MCF 10A (cell line): Measurements from ENCODE around the gene LRP2. TPM values are rescaled to one million over a fixed set of nuclear protein-coding genes. Genes with fewer than 3 reads are reported as not detected.

Experiments
- BruUV-seq: library from RNA; stranded (reverse); fragments of 400-500 nt; replicated peaks from 2 replicates; lab custom pipeline; 2021; lab: Mats Ljungman, UMichigan
- CTCF ChIA-PET: fragments of 300-600 bp; sonication (Branson Sonifier 250); formaldehyde crosslinking; extraction: SDS; loops from one replicate; lab custom pipeline; 2021; ENCODE audit warnings: antibody characterized with exemption, inconsistent platforms; lab: Yijun Ruan, JAX
- POLR2A ChIA-PET: fragments of 300-600, 350-650 bp; sonication (Branson Sonifier 250); formaldehyde crosslinking; extraction: SDS; loops from one replicate; lab custom pipeline; 2020; ENCODE audit warnings: antibody characterized with exemption, inconsistent platforms; lab: Yijun Ruan, JAX
- DNase-seq: peaks from one replicate; pipeline ENCODE4 v3.0.0-alpha.2; 2018; ENCODE audit not compliant: unreplicated experiment
- H3K27ac Mint-ChIP-seq: one replicate; pipeline ENCODE4 v1.8.0; 2022; ENCODE audit warnings: mild to moderate bottlenecking, low read depth, mixed read lengths; ENCODE audit not compliant: unreplicated experiment
- H3K27me3 Mint-ChIP-seq: one replicate; pipeline ENCODE4 v1.8.0; 2022; ENCODE audit warnings: mixed read lengths; ENCODE audit not compliant: insufficient read depth, unreplicated experiment
- H3K36me3 Mint-ChIP-seq: one replicate; pipeline ENCODE4 v1.8.0; 2022; ENCODE audit warnings: mild to moderate bottlenecking, moderate library complexity, mixed read lengths; ENCODE audit not compliant: insufficient read depth, unreplicated experiment
- H3K4me1 Mint-ChIP-seq: one replicate; pipeline ENCODE4 v1.8.0; 2022; ENCODE audit warnings: mixed read lengths; ENCODE audit not compliant: insufficient read depth, unreplicated experiment
- H3K4me3 Mint-ChIP-seq: one replicate; pipeline ENCODE4 v1.8.0; 2022; ENCODE audit warnings: mild to moderate bottlenecking, moderate library complexity, mixed read lengths; ENCODE audit not compliant: unreplicated experiment
- H3K9me3 Mint-ChIP-seq: one replicate; pipeline ENCODE4 v1.8.0; 2022; ENCODE audit warnings: mixed read lengths; ENCODE audit not compliant: unreplicated experiment
- intact Hi-C: fragments of 100-400 bp; cut with micrococcal nuclease; formaldehyde crosslinking; loops from 2 replicates; pipeline ENCODE4 v1.14.1; 2022
- total RNA-seq: library from RNA; stranded (reverse); gene quantifications from 2 replicates; pipeline ENCODE4 v1.2.3, GENCODE V29; 2022
- TF ChIP-seq, protein P1 (sequence below): fragments of 200-600 bp; IDR thresholded peaks from one replicate; pipeline ENCODE4 v1.8.0; 2022; ENCODE audit warnings: antibody characterized with exemption, mild to moderate bottlenecking; ENCODE audit not compliant: unreplicated experiment

LRP2 gene
- total RNA-seq, 1 experiment from 2014 or later = 0.07 TPM

DNA sequence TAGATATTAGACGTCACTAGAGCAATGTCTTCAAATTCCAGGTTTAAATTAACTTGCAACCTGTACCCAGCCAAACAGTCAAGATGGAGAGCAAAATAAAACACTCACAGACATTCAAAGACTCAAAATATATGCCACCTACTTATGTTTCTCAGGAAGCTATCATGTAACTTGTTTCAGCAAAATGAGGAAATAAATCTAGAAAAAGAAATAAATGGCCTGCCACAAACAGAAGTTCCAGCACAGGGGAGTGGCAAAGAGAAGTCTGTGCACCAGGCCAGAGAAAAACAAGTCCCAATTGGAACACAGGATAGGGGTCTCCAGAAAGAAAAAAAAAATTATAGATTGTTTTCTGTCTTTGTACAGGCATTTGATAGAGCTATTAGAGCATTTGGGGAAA is 96.7 kb downstream of the LRP2 start:
- Mint-ChIP-seq H3K4me3 (no peak overlapping the region), H3K27ac (no peak overlapping the region), H3K4me1 (no peaks in the 10 kb centered on the region), H3K36me3 (no peaks in the 10 kb centered on the region), H3K9me3 (no peaks in the 10 kb centered on the region), H3K27me3 (peaks cover 45% of the 10 kb centered on the region)
- TF ChIP-seq, protein P1, sequence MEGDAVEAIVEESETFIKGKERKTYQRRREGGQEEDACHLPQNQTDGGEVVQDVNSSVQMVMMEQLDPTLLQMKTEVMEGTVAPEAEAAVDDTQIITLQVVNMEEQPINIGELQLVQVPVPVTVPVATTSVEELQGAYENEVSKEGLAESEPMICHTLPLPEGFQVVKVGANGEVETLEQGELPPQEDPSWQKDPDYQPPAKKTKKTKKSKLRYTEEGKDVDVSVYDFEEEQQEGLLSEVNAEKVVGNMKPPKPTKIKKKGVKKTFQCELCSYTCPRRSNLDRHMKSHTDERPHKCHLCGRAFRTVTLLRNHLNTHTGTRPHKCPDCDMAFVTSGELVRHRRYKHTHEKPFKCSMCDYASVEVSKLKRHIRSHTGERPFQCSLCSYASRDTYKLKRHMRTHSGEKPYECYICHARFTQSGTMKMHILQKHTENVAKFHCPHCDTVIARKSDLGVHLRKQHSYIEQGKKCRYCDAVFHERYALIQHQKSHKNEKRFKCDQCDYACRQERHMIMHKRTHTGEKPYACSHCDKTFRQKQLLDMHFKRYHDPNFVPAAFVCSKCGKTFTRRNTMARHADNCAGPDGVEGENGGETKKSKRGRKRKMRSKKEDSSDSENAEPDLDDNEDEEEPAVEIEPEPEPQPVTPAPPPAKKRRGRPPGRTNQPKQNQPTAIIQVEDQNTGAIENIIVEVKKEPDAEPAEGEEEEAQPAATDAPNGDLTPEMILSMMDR = no peak
- DNase-seq = no peak
- POLR2A ChIA-PET = no interaction called here
- intact Hi-C loops = no loop called here
- CTCF ChIA-PET = interaction anchor here (0.6 to 1.8 kb wide), 3 partner anchors 10 to 135 kb away, joined by 3 to 5 read pairs (median 4); no protein-coding TSS in a partner anchor
- BruUV-seq = no TSS peak

DNA sequence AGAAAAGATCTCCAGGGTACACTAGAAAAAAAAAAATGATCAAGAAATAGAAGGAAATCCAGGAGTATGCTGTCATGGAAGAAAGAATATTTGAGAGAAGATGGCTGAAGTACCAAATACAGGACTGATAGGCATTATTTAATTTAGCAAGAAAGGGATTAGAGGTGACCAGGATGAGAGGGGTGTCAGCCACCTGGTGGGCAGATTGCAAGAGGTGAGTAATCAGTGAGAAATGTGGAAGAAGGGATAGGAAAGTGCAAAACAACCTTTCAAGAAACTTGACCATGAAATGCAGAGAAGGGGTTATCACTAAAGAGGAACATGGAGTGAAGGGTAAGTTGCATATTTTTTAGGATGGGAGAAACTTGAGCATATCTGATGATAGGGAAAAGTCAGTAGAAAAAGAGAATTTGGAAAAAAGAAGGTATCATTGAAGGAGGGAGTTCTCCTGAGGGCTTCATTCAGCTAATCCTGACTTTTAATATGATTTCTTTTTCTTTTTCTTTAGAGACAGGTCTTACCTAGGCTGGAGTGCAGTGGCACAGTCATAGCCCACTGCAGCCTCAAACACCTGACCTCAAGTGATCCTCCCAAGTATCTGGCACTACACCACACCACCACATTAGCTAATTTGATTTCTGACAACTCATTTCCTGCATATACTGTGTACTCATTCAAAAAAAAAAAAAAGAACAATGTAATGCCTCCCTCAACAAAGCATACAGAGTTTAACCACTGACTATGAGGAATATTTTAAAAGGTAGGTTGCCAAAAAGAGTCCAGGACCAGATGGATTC is 101.3 kb downstream of the LRP2 start:
- ChIA-PET CTCF (interaction anchor here (0.9 kb wide), 1 partner anchor 43 kb away, joined by 4 read pairs; no protein-coding TSS in a partner anchor), POLR2A (no interaction called here)
- no peak overlapping the region for H3K27ac Mint-ChIP-seq
- H3K4me3 Mint-ChIP-seq = no peak overlapping the region
- intact Hi-C loops = no loop called here
- TF ChIP-seq, protein P1 = no peak
- DNase-seq = no peak
- peaks cover 68% of the 10 kb centered on the region for H3K27me3 Mint-ChIP-seq
- no peaks in the 10 kb centered on the region for H3K36me3 Mint-ChIP-seq
- no TSS peak for BruUV-seq
- no peaks in the 10 kb centered on the region for H3K9me3 Mint-ChIP-seq
- H3K4me1 Mint-ChIP-seq = no peaks in the 10 kb centered on the region

DNA sequence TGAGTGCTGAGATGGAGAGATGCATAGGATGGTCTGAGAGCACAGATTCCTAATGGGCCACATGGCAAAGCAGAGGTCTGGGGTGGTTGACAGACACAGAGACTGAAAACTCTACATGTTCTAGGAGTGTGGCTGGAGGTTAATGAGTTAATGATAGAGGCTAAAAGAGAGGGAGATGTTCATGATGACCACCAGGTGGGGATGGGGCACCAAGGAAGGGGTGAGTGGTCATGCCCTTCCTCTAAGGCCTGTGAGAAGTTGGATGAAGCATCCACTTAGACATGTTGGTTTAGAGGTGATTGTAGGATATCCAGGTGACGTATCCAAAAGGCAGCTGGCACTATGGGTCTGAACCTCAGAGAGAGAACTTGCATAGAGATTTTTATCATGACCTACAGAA is 102.1 kb downstream of the LRP2 start:
- no peaks in the 10 kb centered on the region for H3K36me3 Mint-ChIP-seq
- intact Hi-C loops = no loop called here
- DNase-seq = peak; percentile 5
- CTCF ChIA-PET = no interaction called here
- H3K9me3 Mint-ChIP-seq = no peaks in the 10 kb centered on the region
- POLR2A ChIA-PET = interaction anchor here (0.7 kb wide), 1 partner anchor 157 kb away, joined by 4 read pairs; no protein-coding TSS in a partner anchor
- TF ChIP-seq, protein P1 = no peak
- peaks cover 61% of the 10 kb centered on the region for H3K27me3 Mint-ChIP-seq
- no peak overlapping the region for H3K4me3 Mint-ChIP-seq
- no TSS peak for BruUV-seq
- H3K27ac Mint-ChIP-seq = no peak overlapping the region
- H3K4me1 Mint-ChIP-seq = no peaks in the 10 kb centered on the region

DNA sequence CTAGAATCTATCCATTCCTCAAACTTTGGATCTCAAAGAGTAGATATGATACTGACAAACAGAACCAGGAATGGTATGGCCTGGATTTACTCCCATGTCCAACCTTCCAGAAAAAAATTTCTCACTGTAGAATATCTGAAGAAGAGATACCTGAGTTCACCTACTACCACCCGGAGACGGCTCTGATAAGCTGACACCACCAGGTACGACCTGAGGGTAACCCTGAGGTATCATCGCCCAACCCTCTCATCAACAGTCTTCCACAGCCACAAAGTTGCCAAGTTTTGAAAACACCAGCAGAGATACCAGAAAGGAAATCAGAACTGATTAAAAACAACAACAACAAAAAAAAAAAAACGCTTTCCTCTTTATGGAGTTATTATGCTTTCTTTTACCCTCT is 102.9 kb downstream of the LRP2 start:
- intact Hi-C loops = no loop called here
- ChIA-PET CTCF (interaction anchor here (0.6 to 1.5 kb wide), 5 partner anchors 14 to 290 kb away, joined by 3 to 7 read pairs (median 3); no protein-coding TSS in a partner anchor), POLR2A (interaction anchor here (0.7 kb wide), 1 partner anchor 156 kb away, joined by 4 read pairs; no protein-coding TSS in a partner anchor)
- no peaks in the 10 kb centered on the region for H3K4me1 Mint-ChIP-seq
- TF ChIP-seq, protein P1 = no peak
- H3K4me3 Mint-ChIP-seq = no peak overlapping the region
- no TSS peak for BruUV-seq
- no peak overlapping the region for H3K27ac Mint-ChIP-seq
- no peaks in the 10 kb centered on the region for H3K9me3 Mint-ChIP-seq
- no peaks in the 10 kb centered on the region for H3K36me3 Mint-ChIP-seq
- H3K27me3 Mint-ChIP-seq = peaks cover 55% of the 10 kb centered on the region
- no peak for DNase-seq
